GM23338 (cell line): ENCODE data around the gene ARID3A. TPM values are rescaled to one million over a fixed set of nuclear protein-coding genes. Genes with fewer than 3 reads are reported as not detected.
"Not testable (repeated sequence)": the region's sequence is repeated elsewhere in the genome, so short reads cannot be mapped to it uniquely, and the experiment has no call there.

Source experiments
- ATAC-seq: fragments of 200-7000 bp; cut with Tn5 transposase; 3 replicates; pipeline ENCODE4 v1.9.1; 2020
- DNase-seq: peaks from one replicate; pipeline ENCODE4 v3.0.0-alpha.2; 2015; ENCODE audit warnings: low spot score
- H2AFZ ChIP-seq: fragments of 200-600 bp; sonication (generic); 2 replicates; pipeline ENCODE4 v1.8.0; 2016; ENCODE audit warnings: antibody characterized with exemption, mild to moderate bottlenecking, moderate library complexity
- H3F3A ChIP-seq: fragments of 200-600 bp; sonication (generic); replicated peaks from 2 replicates; pipeline ENCODE4 v1.8.0; 2017; ENCODE audit warnings: antibody characterized with exemption, mixed run types, low read depth
- H3K27ac ChIP-seq: fragments of 200-600 bp; sonication (generic); 2 replicates; pipeline ENCODE4 v1.6.1; 2016; ENCODE audit warnings: low read depth
- H3K27me3 ChIP-seq: fragments of 200-600 bp; sonication (generic); 2 replicates; pipeline ENCODE4 v1.8.0; 2016; ENCODE audit warnings: mild to moderate bottlenecking, mixed run types, moderate library complexity; ENCODE audit not compliant: insufficient read depth
- H3K36me3 ChIP-seq: fragments of 200-600 bp; sonication (generic); 2 replicates; pipeline ENCODE4 v1.8.0; 2016; ENCODE audit warnings: mild to moderate bottlenecking; ENCODE audit not compliant: insufficient read depth
- H3K4me1 ChIP-seq: fragments of 200-600 bp; sonication (generic); 2 replicates; pipeline ENCODE4 v1.8.0; 2016; ENCODE audit warnings: mild to moderate bottlenecking, moderate library complexity; ENCODE audit not compliant: insufficient read depth
- H3K4me2 ChIP-seq: fragments of 200-600 bp; sonication (generic); 2 replicates; pipeline ENCODE4 v1.7.1; 2017; ENCODE audit warnings: mixed run types
- H3K4me3 ChIP-seq: fragments of 200-600 bp; sonication (generic); 2 replicates; pipeline ENCODE4 v1.6.1; 2016; ENCODE audit warnings: mixed run types
- H3K79me2 ChIP-seq: fragments of 200-600 bp; sonication (generic); replicated peaks from 2 replicates; pipeline ENCODE4 v1.8.0; 2017; ENCODE audit warnings: mild to moderate bottlenecking; ENCODE audit not compliant: insufficient read depth
- H3K9me2 ChIP-seq: fragments of 200-600 bp; sonication (generic); 2 replicates; pipeline ENCODE4 v1.8.0; 2017; ENCODE audit not compliant: insufficient read depth
- H4K20me1 ChIP-seq: fragments of 200-600 bp; sonication (generic); replicated peaks from 2 replicates; pipeline ENCODE4 v1.8.0; 2017; ENCODE audit warnings: mild to moderate bottlenecking; ENCODE audit not compliant: insufficient read depth
- H3K27ac Mint-ChIP-seq: 2 replicates; pipeline ENCODE4 v1.8.0; 2020; ENCODE audit warnings: inconsistent platforms, mild to moderate bottlenecking, moderate library complexity, mixed read lengths
- H3K27me3 Mint-ChIP-seq: 3 replicates; pipeline ENCODE4 v1.8.0; 2022; ENCODE audit warnings: low read depth, mild to moderate bottlenecking, moderate library complexity, mixed read lengths, inconsistent platforms; ENCODE audit not compliant: insufficient read depth, poor library complexity
- H3K36me3 Mint-ChIP-seq: 3 replicates; pipeline ENCODE4 v1.8.0; 2021; ENCODE audit warnings: low read depth, mild to moderate bottlenecking, inconsistent platforms, moderate library complexity, mixed read lengths
- H3K4me1 Mint-ChIP-seq: 3 replicates; pipeline ENCODE4 v1.8.0; 2020; ENCODE audit warnings: mild to moderate bottlenecking, inconsistent platforms, mixed read lengths
- H3K4me3 Mint-ChIP-seq: 3 replicates; pipeline ENCODE4 v1.8.0; 2021; ENCODE audit warnings: moderate library complexity, mild to moderate bottlenecking, inconsistent platforms, mixed read lengths
- H3K9me3 Mint-ChIP-seq: 3 replicates; pipeline ENCODE4 v1.8.0; 2020; ENCODE audit warnings: moderate library complexity, mild to moderate bottlenecking, inconsistent platforms, mixed read lengths
- ETS1 ChIP-seq: IDR thresholded peaks from 2 replicates; pipeline ENCODE4 v1.6.1; 2016; ENCODE audit warnings: antibody characterized with exemption
- EZH2 ChIP-seq: fragments of 200-600 bp; sonication (generic); IDR thresholded peaks from one replicate; pipeline ENCODE4 v1.8.0; 2017; ENCODE audit warnings: antibody characterized with exemption, mild to moderate bottlenecking, low read depth; ENCODE audit not compliant: unreplicated experiment
- EZH2phosphoT487 ChIP-seq: fragments of 200-600 bp; sonication (generic); IDR thresholded peaks from one replicate; pipeline ENCODE4 v1.8.1; 2018; ENCODE audit warnings: antibody characterized with exemption; ENCODE audit not compliant: unreplicated experiment
- JUNB ChIP-seq: IDR thresholded peaks from one replicate; pipeline ENCODE4 v1.6.1; 2016; ENCODE audit warnings: antibody characterized with exemption; ENCODE audit not compliant: unreplicated experiment
- NANOG ChIP-seq: IDR thresholded peaks from 2 replicates; pipeline ENCODE4 v1.6.1; 2016; ENCODE audit warnings: antibody characterized with exemption, borderline replicate concordance
- POLR2AphosphoS5 ChIP-seq: IDR thresholded peaks from 2 replicates; pipeline ENCODE4 v1.6.1; 2016; ENCODE audit warnings: antibody characterized with exemption, low read depth
- STAT1 ChIP-seq: IDR thresholded peaks from one replicate; pipeline ENCODE4 v1.6.1; 2016; ENCODE audit warnings: antibody characterized with exemption; ENCODE audit not compliant: unreplicated experiment
- ZNF331 ChIP-seq: fragments of 250-450 bp; sonication (Bioruptor Pico); IDR thresholded peaks from 2 replicates; pipeline ENCODE4 v1.5.0; 2020; ENCODE audit warnings: low read depth, mild to moderate bottlenecking, moderate library complexity
- polyA plus RNA-seq: library from polyadenylated mRNA; unstranded; fragments of >200 nt; fragmentation: Nextera tagmentation; extraction: Ambion mirVana; gene quantifications from 2 replicates; pipeline ENCODE4 v1.2.1, GENCODE V29; 2016
- total RNA-seq: library from RNA; depleted of rRNA; stranded (reverse); fragments of >200 nt; shearing (Covaris generic); gene quantifications from 2 replicates; pipeline ENCODE4 v1.2.3, GENCODE V29; 2014

ARID3A gene
- total and polyA plus RNA-seq, 2 experiments from 2014 or later = 33.6 to 51.6 TPM

- TF ChIP-seq EZH2phosphoT487 (no peak), POLR2AphosphoS5 (no peak), STAT1 (no peak), NANOG (no peak)
Observed at GRCh38 chr19:876780-877314, 49.0 kb upstream of the ARID3A start (continued).

GRCh38 chr19:877992-878660 is 47.7 kb upstream of the ARID3A start:
- H3K36me3 ChIP-seq, H3K9me2 ChIP-seq, H3K27ac ChIP-seq, DNase-seq, H3K27ac Mint-ChIP-seq, H2AFZ ChIP-seq, H3K9me3 Mint-ChIP-seq, H3K4me3 Mint-ChIP-seq, H3K4me1 Mint-ChIP-seq, H3K4me1 ChIP-seq, H3K79me2 ChIP-seq, H3F3A ChIP-seq, H3K4me3 ChIP-seq, ATAC-seq, H3K4me2 ChIP-seq, H4K20me1 ChIP-seq, H3K27me3 Mint-ChIP-seq, H3K27me3 ChIP-seq: not testable (repeated sequence)
- peaks cover 39% of the 10 kb centered on the region; the same call in 2 of the 3 replicates for H3K36me3 Mint-ChIP-seq

GRCh38 chr19:878751-879561 is 46.9 kb upstream of the ARID3A start:
- not testable (repeated sequence) for H3K4me3 Mint-ChIP-seq, H3K4me3 ChIP-seq, H2AFZ ChIP-seq, H4K20me1 ChIP-seq, H3K27ac ChIP-seq, H3F3A ChIP-seq, ATAC-seq, H3K27ac Mint-ChIP-seq, H3K4me2 ChIP-seq, H3K4me1 ChIP-seq, H3K9me3 Mint-ChIP-seq, H3K27me3 Mint-ChIP-seq, H3K4me1 Mint-ChIP-seq, H3K27me3 ChIP-seq, H3K36me3 ChIP-seq, H3K79me2 ChIP-seq, DNase-seq, H3K9me2 ChIP-seq
- H3K36me3 Mint-ChIP-seq = peaks cover 39% of the 10 kb centered on the region; the same call in 2 of the 3 replicates

GRCh38 chr19:879711-880438 is 46.0 kb upstream of the ARID3A start:
- Mint-ChIP-seq H3K27me3 (peaks cover 3% of the 10 kb centered on the region), H3K36me3 (peaks cover 36% of the 10 kb centered on the region; the same call in 2 of the 3 replicates), H3K27ac (no peak overlapping the region), H3K4me1 (no peaks in the 10 kb centered on the region), H3K4me3 (no peak overlapping the region), H3K9me3 (no peaks in the 10 kb centered on the region)
- Histone ChIP-seq H3F3A (no peaks in the 10 kb centered on the region), H2AFZ (no peak overlapping the region), H3K9me2 (no peaks in the 10 kb centered on the region), H3K36me3 (no peaks in the 10 kb centered on the region; the same call in 1 of the 2 replicates), H4K20me1 (no peaks in the 10 kb centered on the region; the same call in 1 of the 2 replicates), H3K4me2 (no peak overlapping the region), H3K4me3 (no peak overlapping the region), H3K27me3 (no peaks in the 10 kb centered on the region), H3K27ac (no peak overlapping the region), H3K4me1 (no peaks in the 10 kb centered on the region), H3K79me2 (no peaks in the 10 kb centered on the region)
- DNase-seq = no peak
- peak; percentile 31 for ATAC-seq
- TF ChIP-seq ZNF331 (no peak), EZH2 (no peak), STAT1 (no peak), NANOG (no peak), JUNB (no peak), ETS1 (no peak), POLR2AphosphoS5 (no peak)
